ENCODE results near the gene MAN2A2.
A peak's percentile ranks its signal among the peaks of the same experiment; 100 is the strongest.

MAN2A2 gene

DNA sequence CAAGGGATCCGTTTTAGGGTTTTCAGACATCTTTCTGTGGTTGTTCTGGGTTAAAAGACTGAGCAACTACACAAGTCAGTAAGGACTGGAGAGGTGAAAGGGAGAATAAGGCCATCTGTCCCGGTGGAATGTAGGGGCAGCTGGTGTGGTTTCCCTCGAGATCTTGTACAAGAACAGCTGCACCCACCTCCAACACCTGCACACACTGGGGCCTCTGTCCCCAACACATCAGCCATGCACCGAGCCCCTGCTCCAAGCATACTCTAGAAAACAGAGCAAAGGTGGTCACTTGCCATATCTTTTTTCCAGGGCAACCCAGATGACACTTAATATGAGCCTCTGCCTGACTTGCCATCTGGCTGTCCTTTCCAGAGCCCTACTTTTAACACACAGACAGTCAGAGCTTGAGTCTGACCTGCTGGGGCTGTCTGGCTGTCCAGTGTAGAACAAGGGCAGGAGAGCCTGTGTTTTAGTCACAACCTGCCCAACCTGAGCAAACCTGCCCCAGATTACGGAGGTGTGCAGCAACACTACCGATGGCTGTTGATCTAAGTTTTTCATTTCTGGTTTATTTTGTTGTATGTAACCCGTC, 12.2 kb downstream of the MAN2A2 start:
- H3K9me3 ChIP-seq (ENCODE audit: insufficient read depth, low read depth, low read length): no peaks in the 10 kb centered on the region
- WGBS (ENCODE audit: extremely low coverage, insufficient coverage, insufficient read length): no CpG with 5 or more reads among the region's 7 CpGs
- no peak overlapping the region for H2BK5ac ChIP-seq (ENCODE audit: low read depth, low read length, poor library complexity)
- no peak overlapping the region for H2AK5ac ChIP-seq (ENCODE audit: low read length)
- no peak overlapping the region for H4K8ac ChIP-seq (ENCODE audit: low read depth, low read length)
- no peak overlapping the region for H3K18ac ChIP-seq (ENCODE audit: low read length)
- no peak overlapping the region for H3K4me3 ChIP-seq (ENCODE audit: low read depth, low read length)
- H3K27ac ChIP-seq (ENCODE audit: low read depth, low read length): no peak overlapping the region
- no peak overlapping the region for H3K23ac ChIP-seq (ENCODE audit: low read length)
- no peak for DNase-seq
- H3K4me1 ChIP-seq (ENCODE audit: control insufficient read depth in 1 of 2, insufficient read depth in 2 of 2, low read length in 2 of 2): no peaks in the 10 kb centered on the region
- no peak overlapping the region for H4K91ac ChIP-seq (ENCODE audit: low read depth, low read length)
- H4K12ac ChIP-seq (ENCODE audit: low read depth, low read length): no peak overlapping the region
- no peaks in the 10 kb centered on the region for H3K79me2 ChIP-seq (ENCODE audit: control insufficient read depth, insufficient read depth, low read length, poor library complexity)
- no peaks in the 10 kb centered on the region for H3K27me3 ChIP-seq (ENCODE audit: insufficient read depth, low read length)
- H2BK12ac ChIP-seq (ENCODE audit: low read length): no peak overlapping the region
- H3K79me1 ChIP-seq (ENCODE audit: low read length): no peaks in the 10 kb centered on the region
- peaks cover 67 to 75% of the 10 kb centered on the region in 2 experiments for H3K36me3 ChIP-seq (ENCODE audit: control insufficient read depth in 1 of 2, insufficient read depth in 2 of 2, low read length in 2 of 2)
- no peak overlapping the region for H3K14ac ChIP-seq (ENCODE audit: low read length)
- no peak overlapping the region for H3K4me2 ChIP-seq (ENCODE audit: low read length)
- no peak overlapping the region for H3K4ac ChIP-seq (ENCODE audit: low read depth, low read length)
- H3K9ac ChIP-seq (ENCODE audit: low read length): no peak overlapping the region
- no peak overlapping the region for H2BK120ac ChIP-seq (ENCODE audit: insufficient read depth, low read length, poor library complexity)
- H2AFZ ChIP-seq (ENCODE audit: insufficient read depth, low read length, poor library complexity): no peak overlapping the region

DNA sequence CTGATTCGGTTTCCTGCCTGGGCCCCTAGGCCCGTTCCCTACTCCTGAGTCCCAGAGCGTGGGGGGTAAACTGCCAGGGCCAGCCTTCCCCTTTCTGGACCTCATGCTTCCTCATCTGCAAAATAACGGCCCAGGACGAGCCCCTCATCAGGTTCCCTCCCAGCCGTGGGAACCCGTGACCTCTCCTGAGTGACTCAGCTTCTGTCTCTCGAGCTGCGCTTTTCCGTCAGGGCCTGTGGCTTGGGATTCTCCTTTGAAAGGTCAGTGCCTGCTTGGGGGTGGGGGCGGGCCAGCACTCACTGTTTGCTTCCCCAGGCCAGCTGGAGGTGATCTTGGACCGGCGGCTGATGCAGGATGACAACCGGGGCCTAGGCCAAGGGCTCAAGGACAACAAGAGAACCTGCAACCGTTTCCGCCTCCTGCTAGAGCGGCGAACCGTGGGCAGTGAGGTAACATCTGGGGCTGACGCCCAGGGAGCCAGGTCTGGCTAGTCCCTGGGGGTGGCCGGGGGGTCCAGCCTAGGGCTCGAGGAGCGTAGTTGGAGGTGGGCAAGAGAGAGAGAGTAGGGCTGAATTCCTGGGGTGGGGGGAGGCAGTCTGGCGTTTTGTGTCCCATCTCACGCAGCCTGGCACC, 12.8 kb downstream of the MAN2A2 start:
- peak; percentile 44 to 46 for DNase-seq
- Histone ChIP-seq H4K12ac (ENCODE audit: low read depth, low read length) (no peak overlapping the region), H3K4me2 (ENCODE audit: low read length) (no peak overlapping the region), H3K18ac (ENCODE audit: low read length) (no peak overlapping the region), H2AK5ac (ENCODE audit: low read length) (no peak overlapping the region), H3K4ac (ENCODE audit: low read depth, low read length) (no peak overlapping the region), H4K8ac (ENCODE audit: low read depth, low read length) (no peak overlapping the region), H3K14ac (ENCODE audit: low read length) (no peak overlapping the region), H3K27ac (ENCODE audit: low read depth, low read length) (no peak overlapping the region), H4K91ac (ENCODE audit: low read depth, low read length) (no peak overlapping the region), H3K27me3 (ENCODE audit: insufficient read depth, low read length) (no peaks in the 10 kb centered on the region), H3K36me3 (ENCODE audit: control insufficient read depth in 1 of 2, insufficient read depth in 2 of 2, low read length in 2 of 2) (peaks cover 65 to 72% of the 10 kb centered on the region in 2 experiments), H3K9ac (ENCODE audit: low read length) (no peak overlapping the region), H3K79me2 (ENCODE audit: control insufficient read depth, insufficient read depth, low read length, poor library complexity) (no peaks in the 10 kb centered on the region), H2BK120ac (ENCODE audit: insufficient read depth, low read length, poor library complexity) (no peak overlapping the region), H3K79me1 (ENCODE audit: low read length) (no peaks in the 10 kb centered on the region), H2BK12ac (ENCODE audit: low read length) (no peak overlapping the region), H3K9me3 (ENCODE audit: insufficient read depth, low read depth, low read length) (no peaks in the 10 kb centered on the region), H3K4me3 (ENCODE audit: low read depth, low read length) (no peak overlapping the region), H3K23ac (ENCODE audit: low read length) (no peak overlapping the region), H2BK5ac (ENCODE audit: low read depth, low read length, poor library complexity) (no peak overlapping the region), H2AFZ (ENCODE audit: insufficient read depth, low read length, poor library complexity) (no peak overlapping the region), H3K4me1 (ENCODE audit: control insufficient read depth in 1 of 2, insufficient read depth in 2 of 2, low read length in 2 of 2) (no peaks in the 10 kb centered on the region)
- no CpG with 5 or more reads among the region's 25 CpGs for WGBS (ENCODE audit: extremely low coverage, insufficient coverage, insufficient read length)

DNA sequence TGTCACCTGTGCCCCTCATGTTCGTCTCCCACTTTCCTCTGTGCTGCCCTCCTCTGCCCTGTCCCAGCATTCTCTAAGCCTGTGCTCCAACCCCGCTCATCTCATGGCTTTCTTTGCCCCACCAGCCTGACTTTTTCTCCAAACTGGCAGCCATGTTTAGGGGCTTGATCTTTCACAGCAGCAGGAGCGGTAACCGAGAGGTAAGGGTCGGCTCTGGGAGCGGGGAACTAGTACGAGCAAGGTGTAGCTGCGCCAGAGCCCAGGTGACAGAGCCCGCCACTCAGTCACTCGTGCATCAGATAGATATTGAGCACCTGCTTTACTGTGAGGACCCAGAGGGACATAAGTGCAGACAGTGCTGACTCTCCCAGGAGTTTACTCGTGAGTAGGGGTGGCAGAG, 13.4 kb downstream of the MAN2A2 start:
- Histone ChIP-seq H2AK5ac (ENCODE audit: low read length) (no peak overlapping the region), H4K12ac (ENCODE audit: low read depth, low read length) (no peak overlapping the region), H3K36me3 (ENCODE audit: control insufficient read depth in 1 of 2, insufficient read depth in 2 of 2, low read length in 2 of 2) (peaks cover 60 to 67% of the 10 kb centered on the region in 2 experiments), H3K18ac (ENCODE audit: low read length) (no peak overlapping the region), H4K91ac (ENCODE audit: low read depth, low read length) (no peak overlapping the region), H3K4ac (ENCODE audit: low read depth, low read length) (no peak overlapping the region), H2BK120ac (ENCODE audit: insufficient read depth, low read length, poor library complexity) (no peak overlapping the region), H3K27me3 (ENCODE audit: insufficient read depth, low read length) (no peaks in the 10 kb centered on the region), H3K9ac (ENCODE audit: low read length) (no peak overlapping the region), H3K9me3 (ENCODE audit: insufficient read depth, low read depth, low read length) (no peaks in the 10 kb centered on the region), H2BK5ac (ENCODE audit: low read depth, low read length, poor library complexity) (no peak overlapping the region), H3K27ac (ENCODE audit: low read depth, low read length) (no peak overlapping the region), H3K14ac (ENCODE audit: low read length) (no peak overlapping the region), H2BK12ac (ENCODE audit: low read length) (no peak overlapping the region), H3K79me2 (ENCODE audit: control insufficient read depth, insufficient read depth, low read length, poor library complexity) (no peaks in the 10 kb centered on the region), H2AFZ (ENCODE audit: insufficient read depth, low read length, poor library complexity) (no peak overlapping the region), H3K79me1 (ENCODE audit: low read length) (no peaks in the 10 kb centered on the region), H3K4me3 (ENCODE audit: low read depth, low read length) (no peak overlapping the region), H3K4me1 (ENCODE audit: control insufficient read depth in 1 of 2, insufficient read depth in 2 of 2, low read length in 2 of 2) (no peaks in the 10 kb centered on the region), H3K4me2 (ENCODE audit: low read length) (no peak overlapping the region), H4K8ac (ENCODE audit: low read depth, low read length) (no peak overlapping the region), H3K23ac (ENCODE audit: low read length) (no peak overlapping the region)
- no CpG with 5 or more reads among the region's 11 CpGs for WGBS (ENCODE audit: extremely low coverage, insufficient coverage, insufficient read length)
- no peak for DNase-seq

DNA sequence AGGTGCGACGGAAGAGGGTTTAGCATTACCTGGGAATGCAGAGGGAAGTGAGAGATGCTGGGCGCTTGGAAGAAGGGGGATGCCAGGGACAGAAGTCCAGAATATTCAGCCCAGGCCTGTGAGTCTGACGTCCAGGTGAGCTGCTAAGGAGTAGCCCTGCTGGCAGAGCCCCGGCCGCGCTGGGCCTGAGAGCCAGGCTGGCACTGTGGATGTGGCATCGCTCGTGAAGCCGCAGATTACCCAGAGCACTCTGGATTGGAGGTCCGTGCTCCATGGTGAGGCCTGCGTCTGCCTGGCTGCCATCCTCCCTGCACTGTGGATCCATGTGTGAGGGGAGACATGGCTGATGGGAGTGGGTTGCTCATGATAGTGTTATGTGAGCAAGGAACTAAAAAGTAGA, 14.5 kb downstream of the MAN2A2 start:
- no peak overlapping the region for H3K23ac ChIP-seq (ENCODE audit: low read length)
- no peak overlapping the region for H2AK5ac ChIP-seq (ENCODE audit: low read length)
- peaks cover 50 to 57% of the 10 kb centered on the region in 2 experiments for H3K36me3 ChIP-seq (ENCODE audit: control insufficient read depth in 1 of 2, insufficient read depth in 2 of 2, low read length in 2 of 2)
- H3K79me2 ChIP-seq (ENCODE audit: control insufficient read depth, insufficient read depth, low read length, poor library complexity): no peaks in the 10 kb centered on the region
- no peak overlapping the region for H2AFZ ChIP-seq (ENCODE audit: insufficient read depth, low read length, poor library complexity)
- H3K9ac ChIP-seq (ENCODE audit: low read length): no peak overlapping the region
- no peaks in the 10 kb centered on the region for H3K9me3 ChIP-seq (ENCODE audit: insufficient read depth, low read depth, low read length)
- no peaks in the 10 kb centered on the region for H3K79me1 ChIP-seq (ENCODE audit: low read length)
- no peak overlapping the region for H3K4me2 ChIP-seq (ENCODE audit: low read length)
- no peak overlapping the region for H3K14ac ChIP-seq (ENCODE audit: low read length)
- no peak overlapping the region for H4K12ac ChIP-seq (ENCODE audit: low read depth, low read length)
- no peak overlapping the region for H3K18ac ChIP-seq (ENCODE audit: low read length)
- no peak overlapping the region for H3K4me3 ChIP-seq (ENCODE audit: low read depth, low read length)
- no peak overlapping the region for H4K91ac ChIP-seq (ENCODE audit: low read depth, low read length)
- no peak for DNase-seq
- H2BK120ac ChIP-seq (ENCODE audit: insufficient read depth, low read length, poor library complexity): no peak overlapping the region
- no peak overlapping the region for H2BK12ac ChIP-seq (ENCODE audit: low read length)
- H3K27me3 ChIP-seq (ENCODE audit: insufficient read depth, low read length): no peaks in the 10 kb centered on the region
- no peak overlapping the region for H2BK5ac ChIP-seq (ENCODE audit: low read depth, low read length, poor library complexity)
- no peak overlapping the region for H4K8ac ChIP-seq (ENCODE audit: low read depth, low read length)
- H3K27ac ChIP-seq (ENCODE audit: low read depth, low read length): no peak overlapping the region
- no peak overlapping the region for H3K4ac ChIP-seq (ENCODE audit: low read depth, low read length)
- H3K4me1 ChIP-seq (ENCODE audit: control insufficient read depth in 1 of 2, insufficient read depth in 2 of 2, low read length in 2 of 2): no peaks in the 10 kb centered on the region
- no CpG with 5 or more reads among the region's 12 CpGs for WGBS (ENCODE audit: extremely low coverage, insufficient coverage, insufficient read length)
